ENCODE results near the gene CNPY1. TPM values are rescaled to one million over a fixed set of nuclear protein-coding genes. Genes with fewer than 3 reads are reported as not detected.

The CNPY1 gene
- total RNA-seq, 4 donors from 2014 or later, result not detected

DNA sequence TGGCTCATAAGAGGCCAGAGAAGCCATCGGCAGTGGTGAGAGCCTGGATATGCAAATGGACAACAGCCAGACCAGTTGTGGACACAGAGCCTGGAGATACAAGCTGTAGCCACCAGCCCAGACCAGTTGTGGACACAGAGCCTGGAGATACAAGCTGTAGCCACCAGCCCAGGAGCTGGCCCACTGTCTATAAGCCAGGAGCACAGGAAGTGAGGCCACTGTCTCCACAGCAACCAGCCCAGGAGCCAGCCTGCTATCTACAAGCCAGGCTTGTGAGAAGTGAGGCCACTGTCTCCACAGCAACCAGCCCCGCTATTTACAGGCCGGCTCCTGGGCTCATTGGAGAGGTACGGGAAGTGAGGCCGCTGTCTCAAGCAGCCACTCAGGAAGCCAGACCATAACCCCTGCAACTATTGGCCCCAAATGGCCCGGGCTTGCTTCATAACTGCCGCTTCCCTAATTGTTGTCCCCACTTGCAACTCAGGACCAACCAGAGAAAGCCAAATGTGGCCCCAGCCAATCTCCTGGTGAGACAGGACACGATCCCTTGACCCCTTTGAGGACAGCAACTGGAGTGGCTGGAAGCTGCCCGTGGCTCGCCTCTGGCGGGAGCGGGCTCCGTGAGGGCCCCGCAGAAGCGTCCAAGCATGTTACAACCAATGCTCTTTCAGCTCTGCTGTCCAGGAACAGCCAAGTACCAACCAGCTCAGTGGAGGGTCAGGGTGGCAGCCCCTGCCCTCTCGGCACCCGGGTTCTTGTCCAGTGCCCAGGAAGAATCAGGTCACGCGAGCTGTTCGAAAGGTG is 44.1 kb upstream of the CNPY1 start:
- TF ChIP-seq POLR2A (IDR thresholded peaks at IDR 0.05), result no peak
- no peak for TF ChIP-seq POLR2AphosphoS5 (IDR thresholded peaks at IDR 0.05)
- TF ChIP-seq EP300 (IDR thresholded peaks at IDR 0.05), result no peak
- TF ChIP-seq, protein P1, sequence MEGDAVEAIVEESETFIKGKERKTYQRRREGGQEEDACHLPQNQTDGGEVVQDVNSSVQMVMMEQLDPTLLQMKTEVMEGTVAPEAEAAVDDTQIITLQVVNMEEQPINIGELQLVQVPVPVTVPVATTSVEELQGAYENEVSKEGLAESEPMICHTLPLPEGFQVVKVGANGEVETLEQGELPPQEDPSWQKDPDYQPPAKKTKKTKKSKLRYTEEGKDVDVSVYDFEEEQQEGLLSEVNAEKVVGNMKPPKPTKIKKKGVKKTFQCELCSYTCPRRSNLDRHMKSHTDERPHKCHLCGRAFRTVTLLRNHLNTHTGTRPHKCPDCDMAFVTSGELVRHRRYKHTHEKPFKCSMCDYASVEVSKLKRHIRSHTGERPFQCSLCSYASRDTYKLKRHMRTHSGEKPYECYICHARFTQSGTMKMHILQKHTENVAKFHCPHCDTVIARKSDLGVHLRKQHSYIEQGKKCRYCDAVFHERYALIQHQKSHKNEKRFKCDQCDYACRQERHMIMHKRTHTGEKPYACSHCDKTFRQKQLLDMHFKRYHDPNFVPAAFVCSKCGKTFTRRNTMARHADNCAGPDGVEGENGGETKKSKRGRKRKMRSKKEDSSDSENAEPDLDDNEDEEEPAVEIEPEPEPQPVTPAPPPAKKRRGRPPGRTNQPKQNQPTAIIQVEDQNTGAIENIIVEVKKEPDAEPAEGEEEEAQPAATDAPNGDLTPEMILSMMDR (IDR thresholded peaks at IDR 0.05), result no peak
- H3K27me3 ChIP-seq, result peaks cover 68% of the 10 kb centered on the region
- no peaks in the 10 kb centered on the region for H3K9me3 ChIP-seq
- no peaks in the 10 kb centered on the region for H3K4me1 ChIP-seq
- H3K36me3 ChIP-seq, result no peaks in the 10 kb centered on the region
- no peak overlapping the region for H3K27ac ChIP-seq
- H3K4me3 ChIP-seq, result no peak overlapping the region
- 48 to 50% methylated on average over 1 to 2 of the region's 20 CpGs for WGBS, 2 donors (ENCODE audit: low coverage in 1 of 2)
- ATAC-seq, result no peak

DNA sequence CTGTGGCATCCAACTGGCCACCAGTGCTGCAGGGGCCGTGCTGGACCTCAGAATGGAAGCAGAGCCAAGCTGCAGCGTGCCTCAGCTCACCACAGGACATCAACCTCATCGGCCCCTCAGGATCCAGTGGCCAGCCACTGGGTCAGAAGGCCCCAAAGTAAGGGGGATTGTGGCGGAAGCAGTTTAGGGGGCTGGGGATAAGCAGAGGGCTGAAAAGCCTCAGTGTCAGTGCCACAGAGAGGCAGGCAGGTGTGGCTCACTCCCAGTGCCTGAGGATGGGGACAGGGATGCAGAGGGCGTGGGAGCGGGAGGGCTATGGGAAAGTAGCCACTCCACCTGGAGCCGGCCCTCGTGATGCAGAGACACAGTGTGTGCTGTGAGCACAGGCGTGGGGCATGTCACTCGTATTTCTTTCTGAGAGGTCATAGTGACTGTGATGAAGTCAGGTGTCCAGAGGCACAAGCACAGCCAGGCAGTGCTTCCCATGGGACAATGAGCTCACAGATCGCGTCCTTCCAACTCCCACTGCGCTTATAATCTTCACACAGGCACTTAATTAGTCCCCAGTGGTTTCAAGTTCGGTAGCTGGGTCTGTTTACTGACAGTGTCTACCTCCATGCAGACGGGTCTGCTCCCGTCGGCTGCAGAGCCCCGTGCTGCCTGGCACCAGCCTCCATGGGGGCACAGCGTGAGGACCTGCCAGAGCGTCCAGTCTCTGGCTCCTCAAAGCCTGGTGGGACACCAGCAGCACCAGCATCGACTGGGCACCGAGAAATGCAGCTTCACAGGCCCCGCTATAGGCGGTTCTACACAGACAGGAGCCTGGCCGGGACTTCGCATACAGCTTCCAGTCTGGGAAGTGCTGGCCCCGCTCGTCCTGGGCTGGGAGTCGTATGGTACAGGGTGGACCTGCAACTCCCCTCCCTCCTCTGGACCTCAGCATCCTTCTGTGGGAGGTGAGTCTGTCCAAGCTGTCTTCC is 42.9 kb upstream of the CNPY1 start:
- Histone ChIP-seq H3K27ac (no peak overlapping the region), H3K9me3 (no peaks in the 10 kb centered on the region), H3K36me3 (no peaks in the 10 kb centered on the region), H3K4me1 (no peaks in the 10 kb centered on the region), H3K4me3 (no peak overlapping the region), H3K27me3 (peaks cover 66% of the 10 kb centered on the region)
- ATAC-seq, result no peak
- WGBS, 2 donors (ENCODE audit: low coverage in 1 of 2), result 66 to 80% methylated on average over 3 to 11 of the region's 29 CpGs
- TF ChIP-seq, protein P1 (IDR thresholded peaks at IDR 0.05), result no peak
- TF ChIP-seq EP300 (IDR thresholded peaks at IDR 0.05) (no peak), POLR2AphosphoS5 (IDR thresholded peaks at IDR 0.05) (no peak), POLR2A (IDR thresholded peaks at IDR 0.05) (no peak)

DNA sequence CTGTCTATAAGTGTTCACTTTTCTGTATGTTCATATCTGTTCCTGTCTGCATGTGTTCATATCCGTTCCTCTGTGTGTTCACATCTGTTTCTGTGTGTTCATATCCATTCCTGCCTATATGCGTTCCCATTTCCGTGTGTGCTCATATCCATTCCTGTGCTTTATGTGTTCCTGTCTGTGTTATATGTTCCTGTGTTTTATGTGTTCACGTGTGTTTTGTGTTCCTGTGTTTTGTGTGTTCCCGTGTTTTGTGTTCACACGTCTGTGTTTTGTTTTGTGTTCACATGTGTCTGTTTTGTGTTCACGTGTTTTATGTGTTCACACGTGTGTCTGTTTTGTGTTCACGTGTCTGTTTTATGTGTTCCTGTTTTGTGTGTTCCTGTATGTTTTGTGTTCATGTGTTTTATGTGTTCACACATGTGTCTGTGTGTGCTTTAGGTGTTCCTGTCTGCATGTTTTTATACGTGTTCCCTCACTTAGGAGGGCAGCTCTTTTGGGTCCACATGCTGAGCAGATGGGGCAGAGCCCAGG is 42.2 kb upstream of the CNPY1 start:
- Histone ChIP-seq H3K9me3 (no peaks in the 10 kb centered on the region), H3K4me1 (no peaks in the 10 kb centered on the region), H3K36me3 (no peaks in the 10 kb centered on the region), H3K27ac (no peak overlapping the region), H3K4me3 (no peak overlapping the region), H3K27me3 (peaks cover 66% of the 10 kb centered on the region)
- TF ChIP-seq, protein P1 (IDR thresholded peaks at IDR 0.05), result no peak
- TF ChIP-seq EP300 (IDR thresholded peaks at IDR 0.05) (no peak), POLR2AphosphoS5 (IDR thresholded peaks at IDR 0.05) (no peak), POLR2A (IDR thresholded peaks at IDR 0.05) (no peak)
- ATAC-seq, result no peak
- WGBS, 2 donors (ENCODE audit: low coverage in 1 of 2), result 87 to 91% methylated on average over 5 to 9 of the region's 10 CpGs

DNA sequence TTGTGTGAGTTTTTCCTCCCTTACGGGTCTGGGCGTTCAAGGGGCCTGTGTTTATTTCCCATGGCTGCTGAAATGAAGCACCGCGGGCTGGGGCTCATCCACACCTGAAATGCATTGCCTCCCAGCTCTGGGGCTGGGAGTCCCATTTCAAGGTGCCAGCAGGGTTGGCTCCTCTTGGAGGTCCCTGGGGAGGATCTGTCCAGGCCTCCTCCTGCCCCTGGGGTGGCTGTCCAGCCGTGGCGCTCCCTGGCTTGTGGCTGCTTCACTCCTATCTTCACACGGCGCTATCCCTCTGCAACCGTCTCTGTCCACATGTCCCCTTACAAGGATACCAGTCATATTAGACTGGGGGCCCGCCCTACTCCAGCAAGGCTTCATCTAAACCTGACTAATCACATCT is 41.1 kb upstream of the CNPY1 start:
- H3K4me1 ChIP-seq, result no peaks in the 10 kb centered on the region

More for the DNA sequence above, 41.1 kb upstream of the CNPY1 start:
- no peak for TF ChIP-seq POLR2A (IDR thresholded peaks at IDR 0.05)
- TF ChIP-seq EP300 (IDR thresholded peaks at IDR 0.05), result no peak
- no peak for TF ChIP-seq POLR2AphosphoS5 (IDR thresholded peaks at IDR 0.05)
- TF ChIP-seq, protein P1 (IDR thresholded peaks at IDR 0.05), result no peak
- 96% methylated on average over 4 of the region's 10 CpGs; no CpG with 5 or more reads in 1 of the 2 donors for WGBS, 2 donors (ENCODE audit: low coverage in 1 of 2)
- peaks cover 67% of the 10 kb centered on the region for H3K27me3 ChIP-seq
- no peaks in the 10 kb centered on the region for H3K9me3 ChIP-seq
- no peak for ATAC-seq
- H3K27ac ChIP-seq, result no peak overlapping the region
- H3K36me3 ChIP-seq, result no peaks in the 10 kb centered on the region
- H3K4me3 ChIP-seq, result no peak overlapping the region
